SJSA1 (cell line): ENCODE data around the gene ZBTB9. TPM values are rescaled to one million over a fixed set of nuclear protein-coding genes. Genes with fewer than 3 reads are reported as not detected.

Experiments
- DNase-seq, 2 experiments: peaks; one replicate each; pipeline ENCODE4 v3.0.0-alpha.2; 2015 to 2020; ENCODE audit warnings: low spot score in 2 of 2, low read depth in 1 of 2
- H3K27ac ChIP-seq: fragments of 250-450 bp; sonication (Bioruptor Pico); 2 replicates; pipeline ENCODE4 v1.5.1; 2020; ENCODE audit warnings: mild to moderate bottlenecking, moderate library complexity
- H3K27me3 ChIP-seq: fragments of 250-450 bp; sonication (Bioruptor Pico); replicated peaks from 2 replicates; pipeline ENCODE4 v1.5.1; 2020; ENCODE audit warnings: mild to moderate bottlenecking, moderate library complexity
- H3K36me3 ChIP-seq: fragments of 250-450 bp; sonication (Bioruptor Pico); 2 replicates; pipeline ENCODE4 v1.5.1; 2020; ENCODE audit warnings: mild to moderate bottlenecking
- H3K4me1 ChIP-seq: fragments of 250-450 bp; sonication (Bioruptor Pico); replicated peaks from 2 replicates; pipeline ENCODE4 v1.6.1; 2021; ENCODE audit warnings: mild to moderate bottlenecking
- H3K4me3 ChIP-seq: fragments of 250-450 bp; sonication (Bioruptor Pico); 2 replicates; pipeline ENCODE4 v1.5.1; 2020; ENCODE audit warnings: mild to moderate bottlenecking
- H3K9me3 ChIP-seq: fragments of 250-450 bp; sonication (Bioruptor Pico); replicated peaks from 2 replicates; pipeline ENCODE4 v1.5.1; 2020; ENCODE audit warnings: mild to moderate bottlenecking
- total RNA-seq: library from RNA; depleted of rRNA; stranded (reverse); fragments of >200 nt; shearing (Covaris generic); gene quantifications from 2 replicates; pipeline ENCODE4 v1.2.3, GENCODE V29; 2014

Gene ZBTB9
- total RNA-seq, 1 experiment from 2014 or later, result 4.4 TPM

GRCh38 chr6:33432546-33432945 is 21.8 kb upstream of the ZBTB9 start:
- Histone ChIP-seq H3K4me3 (no peak overlapping the region), H3K36me3 (peaks cover 18% of the 10 kb centered on the region; the same call in 1 of the 2 replicates), H3K27ac (no peak overlapping the region), H3K4me1 (peaks cover 4% of the 10 kb centered on the region), H3K9me3 (no peaks in the 10 kb centered on the region; the same call in 1 of the 2 replicates), H3K27me3 (no peaks in the 10 kb centered on the region)
- no peak for DNase-seq

- no peak for DNase-seq
- H3K36me3 ChIP-seq, result peaks cover 21% of the 10 kb centered on the region; the same call in 1 of the 2 replicates
- no peak overlapping the region for H3K27ac ChIP-seq
- peaks cover 4% of the 10 kb centered on the region for H3K4me1 ChIP-seq
- H3K4me3 ChIP-seq, result no peak overlapping the region
- no peaks in the 10 kb centered on the region for H3K27me3 ChIP-seq
- H3K9me3 ChIP-seq, result no peaks in the 10 kb centered on the region
These were observed 21.3 kb upstream of the ZBTB9 start for GRCh38 chr6:33433001-33433543.

GRCh38 chr6:33433544-33434191 is 20.7 kb upstream of the ZBTB9 start:
- Histone ChIP-seq H3K4me3 (no peak overlapping the region), H3K27ac (no peak overlapping the region), H3K9me3 (no peaks in the 10 kb centered on the region), H3K4me1 (no peaks in the 10 kb centered on the region; the same call in 1 of the 2 replicates), H3K36me3 (peaks cover 24% of the 10 kb centered on the region; the same call in 1 of the 2 replicates), H3K27me3 (no peaks in the 10 kb centered on the region)
- no peak for DNase-seq

GRCh38 chr6:33434961-33435360 is 19.4 kb upstream of the ZBTB9 start:
- no peak for DNase-seq
- Histone ChIP-seq H3K27ac (no peak overlapping the region), H3K36me3 (peaks cover 24% of the 10 kb centered on the region; the same call in 1 of the 2 replicates), H3K4me3 (no peak overlapping the region), H3K9me3 (no peaks in the 10 kb centered on the region), H3K4me1 (no peaks in the 10 kb centered on the region), H3K27me3 (no peaks in the 10 kb centered on the region)

GRCh38 chr6:33437666-33438065 is 16.7 kb upstream of the ZBTB9 start:
- Histone ChIP-seq H3K27ac (no peak overlapping the region), H3K9me3 (no peaks in the 10 kb centered on the region), H3K36me3 (peaks cover 28% of the 10 kb centered on the region; the same call in 1 of the 2 replicates), H3K27me3 (no peaks in the 10 kb centered on the region), H3K4me1 (no peaks in the 10 kb centered on the region), H3K4me3 (no peak overlapping the region)
- no peak for DNase-seq

GRCh38 chr6:33438978-33439594 is 15.3 kb upstream of the ZBTB9 start:
- DNase-seq, result no peak
- H3K36me3 ChIP-seq, result peaks cover 32% of the 10 kb centered on the region
- H3K4me3 ChIP-seq, result no peak overlapping the region
- H3K27me3 ChIP-seq, result no peaks in the 10 kb centered on the region
- H3K27ac ChIP-seq, result no peak overlapping the region
- H3K9me3 ChIP-seq, result no peaks in the 10 kb centered on the region
- H3K4me1 ChIP-seq, result no peaks in the 10 kb centered on the region

- no peak overlapping the region for H3K27ac ChIP-seq
- no peaks in the 10 kb centered on the region for H3K4me1 ChIP-seq
- H3K4me3 ChIP-seq, result no peak overlapping the region
- H3K36me3 ChIP-seq, result peaks cover 36% of the 10 kb centered on the region
- no peak for DNase-seq
- H3K27me3 ChIP-seq, result no peaks in the 10 kb centered on the region
- no peaks in the 10 kb centered on the region for H3K9me3 ChIP-seq
These were observed 14.3 kb upstream of the ZBTB9 start for GRCh38 chr6:33439956-33440648.

- H3K9me3 ChIP-seq, result no peaks in the 10 kb centered on the region
- H3K4me1 ChIP-seq, result no peaks in the 10 kb centered on the region
- no peak overlapping the region for H3K4me3 ChIP-seq
- no peak overlapping the region for H3K27ac ChIP-seq
- no peaks in the 10 kb centered on the region for H3K27me3 ChIP-seq
- no peak for DNase-seq
- peaks cover 29% of the 10 kb centered on the region for H3K36me3 ChIP-seq
These were observed 13.6 kb upstream of the ZBTB9 start for GRCh38 chr6:33440649-33441309.

GRCh38 chr6:33441457-33441856 is 12.9 kb upstream of the ZBTB9 start:
- no peak for DNase-seq
- Histone ChIP-seq H3K4me1 (no peaks in the 10 kb centered on the region), H3K36me3 (peaks cover 27% of the 10 kb centered on the region), H3K4me3 (no peak overlapping the region), H3K27me3 (no peaks in the 10 kb centered on the region), H3K9me3 (no peaks in the 10 kb centered on the region), H3K27ac (no peak overlapping the region)

- Histone ChIP-seq H3K36me3 (peaks cover 20% of the 10 kb centered on the region), H3K9me3 (no peaks in the 10 kb centered on the region), H3K4me1 (no peaks in the 10 kb centered on the region), H3K27me3 (no peaks in the 10 kb centered on the region), H3K27ac (no peak overlapping the region), H3K4me3 (no peak overlapping the region)
- DNase-seq, result no peak
These were observed 12.1 kb upstream of the ZBTB9 start for GRCh38 chr6:33442283-33442682.

- no peak for DNase-seq
- peaks cover 16% of the 10 kb centered on the region for H3K36me3 ChIP-seq
These were observed 11.4 kb upstream of the ZBTB9 start for GRCh38 chr6:33443025-33443424.

GRCh38 chr6:33443619-33444504 is 10.5 kb upstream of the ZBTB9 start:
- Histone ChIP-seq H3K9me3 (no peaks in the 10 kb centered on the region), H3K36me3 (peaks cover 12% of the 10 kb centered on the region), H3K4me3 (no peak overlapping the region), H3K4me1 (no peaks in the 10 kb centered on the region), H3K27ac (no peak overlapping the region), H3K27me3 (no peaks in the 10 kb centered on the region)
- DNase-seq, result no peak

More at GRCh38 chr6:33443025-33443424, 11.4 kb upstream of the ZBTB9 start:
- no peak overlapping the region for H3K4me3 ChIP-seq
- H3K4me1 ChIP-seq, result no peaks in the 10 kb centered on the region
- no peaks in the 10 kb centered on the region for H3K9me3 ChIP-seq
- H3K27ac ChIP-seq, result no peak overlapping the region
- H3K27me3 ChIP-seq, result no peaks in the 10 kb centered on the region

GRCh38 chr6:33445119-33445603 is 9.2 kb upstream of the ZBTB9 start:
- Histone ChIP-seq H3K27ac (no peak overlapping the region), H3K27me3 (no peaks in the 10 kb centered on the region), H3K36me3 (peaks cover 12% of the 10 kb centered on the region), H3K4me3 (no peak overlapping the region), H3K4me1 (no peaks in the 10 kb centered on the region), H3K9me3 (no peaks in the 10 kb centered on the region)
- DNase-seq, result no peak
